HepG2 (cell line): ENCODE results near the gene TUBA4B. TPM values are rescaled to one million over a fixed set of nuclear protein-coding genes. Genes with fewer than 3 reads are reported as not detected.
"Not testable (repeated sequence)": the region's sequence is repeated elsewhere in the genome, so short reads cannot be mapped to it uniquely, and the experiment has no call there.

Experiments used
- ATAC-seq: fragments of 200-7000 bp; cut with Tn5 transposase; 3 replicates; pipeline ENCODE4 v1.9.1; 2020; ENCODE audit warnings: mild to moderate bottlenecking, moderate library complexity
- BruUV-seq: library from RNA; stranded (reverse); fragments of 400-500 nt; replicated peaks from 2 replicates; lab custom pipeline; 2021; lab: Mats Ljungman, UMichigan
- CTCF ChIA-PET: fragments of 300-600 bp; formaldehyde crosslinking; extraction: SDS; loops from one replicate; lab custom pipeline; 2021; ENCODE audit warnings: low total read pairs, inconsistent platforms, low intra/inter-chr PET ratio; lab: Yijun Ruan, JAX
- POLR2A ChIA-PET: fragments of 350-600 bp; sonication (Branson Sonifier 250); formaldehyde crosslinking; loops from one replicate; lab custom pipeline; 2020; ENCODE audit warnings: antibody characterized with exemption, inconsistent platforms; lab: Yijun Ruan, JAX
- DNase-seq: peaks from one replicate; pipeline ENCODE4 v3.0.0-alpha.2; 2015; ENCODE audit warnings: low spot score
- FAIRE-seq: peaks from 3 replicates; lab custom pipeline; 2011; peaks lifted over from hg19 to GRCh38; lab: Jason Lieb, UNC
- H2AFZ ChIP-seq: one replicate; pipeline ENCODE4 v1.6.1; 2011; ENCODE audit warnings: low read length, inconsistent platforms
- H3K27ac ChIP-seq: fragments of 300-600 bp; 3 replicates; pipeline ENCODE4 v1.8.0; 2011; ENCODE audit warnings: mixed run types, mild to moderate bottlenecking, mixed read lengths, low read length, inconsistent platforms; ENCODE audit not compliant: insufficient read depth; ENCODE audit errors: extremely low read length
- H3K27me3 ChIP-seq, 2 experiments: fragments of 200-600 bp in 1 of 2; 2 replicates in 1 of 2; 3 replicates in 1 of 2; pipeline versions ENCODE4 v1.6.0 to v1.8.0; 2011; ENCODE audit warnings: low read length in 2 of 2, mild to moderate bottlenecking in 2 of 2, moderate library complexity in 2 of 2, inconsistent platforms in 1 of 2; ENCODE audit not compliant: insufficient read depth in 2 of 2, control insufficient read depth in 1 of 2
- H3K36me3 ChIP-seq, 2 experiments: fragments of 200-600 bp in 1 of 2; replicated peaks in 1 of 2; 2 replicates in 1 of 2; 3 replicates in 1 of 2; pipeline versions ENCODE4 v1.5.1 to v1.8.0; 2011; ENCODE audit warnings: low read length in 2 of 2, inconsistent platforms in 1 of 2; ENCODE audit not compliant: insufficient read depth in 2 of 2, control insufficient read depth in 1 of 2
- H3K4me1 ChIP-seq: 2 replicates; pipeline ENCODE4 v1.5.1; 2012; ENCODE audit warnings: low read length, inconsistent platforms; ENCODE audit not compliant: insufficient read depth
- H3K4me2 ChIP-seq: 2 replicates; pipeline ENCODE4 v1.6.0; 2011; ENCODE audit warnings: low read depth, low read length, inconsistent platforms
- H3K4me3 ChIP-seq, 3 experiments: fragments of 200-600 bp in 1 of 3; sonication (generic), shearing (Covaris generic) in 1 of 3; replicated peaks in 1 of 3; 2 replicates each; pipeline ENCODE4 v1.5.1; 2011 to 2016; ENCODE audit warnings: low read length in 3 of 3, inconsistent platforms in 2 of 3, low read depth in 2 of 3, mild to moderate bottlenecking in 2 of 3, control low read depth in 1 of 3, mixed read lengths in 1 of 3; ENCODE audit not compliant: insufficient read depth in 1 of 3
- H3K79me2 ChIP-seq: one replicate; pipeline ENCODE4 v1.6.1; 2011; ENCODE audit warnings: low read length, inconsistent platforms; ENCODE audit not compliant: insufficient read depth
- H3K9ac ChIP-seq: 2 replicates; pipeline ENCODE4 v1.6.0; 2011; ENCODE audit warnings: mild to moderate bottlenecking, low read depth, low read length, inconsistent platforms; ENCODE audit not compliant: insufficient read depth
- H3K9me3 ChIP-seq: 2 replicates; pipeline ENCODE4 v1.5.1; 2012; ENCODE audit warnings: mild to moderate bottlenecking, low read length
- H4K20me1 ChIP-seq: 2 replicates; pipeline ENCODE4 v1.6.0; 2011; ENCODE audit warnings: inconsistent platforms, mild to moderate bottlenecking, low read length, moderate library complexity; ENCODE audit not compliant: insufficient read depth
- CC2D1A ChIP-seq: sonication (generic); formaldehyde crosslinking; IDR thresholded peaks from 2 replicates; pipeline ENCODE4 v1.8.1; 2023; ENCODE audit warnings: mild to moderate bottlenecking, missing genetic modification reagents
- HOXA5 ChIP-seq: sonication (generic); formaldehyde crosslinking; IDR thresholded peaks from 2 replicates; pipeline ENCODE4 v1.4.0; 2020; ENCODE audit warnings: missing genetic modification reagents
- NAIF1 ChIP-seq: sonication (generic); formaldehyde crosslinking; IDR thresholded peaks from 2 replicates; pipeline ENCODE4 v1.5.0; 2020; ENCODE audit warnings: mild to moderate bottlenecking, missing genetic modification reagents, borderline replicate concordance
- ZMYM4 ChIP-seq: sonication (generic); formaldehyde crosslinking; IDR thresholded peaks from 2 replicates; pipeline ENCODE4 v1.8.1; 2023; ENCODE audit warnings: mild to moderate bottlenecking, missing genetic modification reagents
- ZNF282 ChIP-seq: fragments of 450-650 bp; IDR thresholded peaks from 2 replicates; pipeline ENCODE4 v1.6.1; 2018; ENCODE audit not compliant: partially characterized antibody
- ZNF616 ChIP-seq: sonication (generic); formaldehyde crosslinking; IDR thresholded peaks from 2 replicates; pipeline ENCODE4 v1.5.0; 2020; ENCODE audit warnings: low read depth, mild to moderate bottlenecking, missing genetic modification reagents
- WGBS: methylation state at CpG from one replicate; pipeline ENCODE4 v1.1.6; 2017; ENCODE audit warnings: low lambda C conversion rate; 5-methylcytosine and 5-hydroxymethylcytosine counted together
- in situ Hi-C: cut with HindIII; loops from 2 replicates; pipeline ENCODE4 v1.10.0; 2017; ENCODE audit warnings: low pct_unique_long_range_greater_than_20kb; ENCODE audit not compliant: extremely low pct_ligation_motif_present
- intact Hi-C: fragments of 100-400 bp; cut with micrococcal nuclease; formaldehyde crosslinking; loops from one replicate; pipeline ENCODE4 v1.10.0; 2022; ENCODE audit not compliant: unreplicated experiment
- polyA plus RNA-seq, 8 experiments: library from polyadenylated mRNA; depleted of rRNA in 3 of 8; stranded (reverse) in 7 of 8; unstranded in 1 of 8; fragments of >200 nt; fragmentation: Illumina TruSeq in 4 of 8; extraction: Trizol in 4 of 8; gene quantifications; 2 replicates each; pipeline versions ENCODE4 v1.2.1 to v1.2.3, GENCODE V29; 2011 to 2016; ENCODE audit warnings: low read depth in 4 of 8, missing spikeins in 1 of 8, mixed read lengths in 1 of 8; ENCODE audit not compliant: insufficient read depth in 1 of 8
- total RNA-seq, 5 experiments: library from RNA; depleted of rRNA; stranded (reverse); fragments of >200 nt; fragmentation: Illumina TruSeq; extraction: Trizol; gene quantifications; 2 replicates each; pipeline ENCODE4 v1.2.3, GENCODE V29; 2016; ENCODE audit warnings: low read depth in 1 of 5
- TF ChIP-seq, protein P1 (sequence below): sonication (generic); formaldehyde crosslinking; IDR thresholded peaks from 2 replicates; pipeline ENCODE4 v1.9.0; 2021; ENCODE audit warnings: missing genetic modification reagents, borderline replicate concordance

The TUBA4B gene
- total and polyA plus RNA-seq, 2 of the 13 experiments (the other 11 are each of a cell fraction or from before 2014, with no cell fraction given) = 0.18 to 0.22 TPM

DNA sequence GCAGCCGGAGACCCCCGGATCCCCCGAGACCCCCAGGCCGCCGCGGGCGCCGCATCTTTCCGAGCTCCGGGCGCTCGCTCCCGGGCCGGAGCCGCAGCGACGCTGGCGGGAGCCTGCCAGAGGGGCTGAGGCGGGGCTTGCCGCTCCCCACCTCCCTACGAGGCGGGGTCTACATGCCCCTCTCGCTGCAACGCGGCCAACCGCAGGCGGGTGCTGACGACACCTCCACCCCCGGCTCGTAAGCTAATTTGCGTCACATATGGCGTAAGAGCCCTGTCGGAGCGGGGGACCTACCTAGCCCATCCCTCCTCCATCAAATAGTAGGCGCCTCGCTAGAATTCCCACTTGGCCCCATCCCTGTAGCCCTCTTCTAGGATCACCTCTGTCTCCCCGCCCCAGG lies 56.2 kb downstream of the TUBA4B start, which contains the start of gene PTPRN (continued):
- TF ChIP-seq, protein P1, sequence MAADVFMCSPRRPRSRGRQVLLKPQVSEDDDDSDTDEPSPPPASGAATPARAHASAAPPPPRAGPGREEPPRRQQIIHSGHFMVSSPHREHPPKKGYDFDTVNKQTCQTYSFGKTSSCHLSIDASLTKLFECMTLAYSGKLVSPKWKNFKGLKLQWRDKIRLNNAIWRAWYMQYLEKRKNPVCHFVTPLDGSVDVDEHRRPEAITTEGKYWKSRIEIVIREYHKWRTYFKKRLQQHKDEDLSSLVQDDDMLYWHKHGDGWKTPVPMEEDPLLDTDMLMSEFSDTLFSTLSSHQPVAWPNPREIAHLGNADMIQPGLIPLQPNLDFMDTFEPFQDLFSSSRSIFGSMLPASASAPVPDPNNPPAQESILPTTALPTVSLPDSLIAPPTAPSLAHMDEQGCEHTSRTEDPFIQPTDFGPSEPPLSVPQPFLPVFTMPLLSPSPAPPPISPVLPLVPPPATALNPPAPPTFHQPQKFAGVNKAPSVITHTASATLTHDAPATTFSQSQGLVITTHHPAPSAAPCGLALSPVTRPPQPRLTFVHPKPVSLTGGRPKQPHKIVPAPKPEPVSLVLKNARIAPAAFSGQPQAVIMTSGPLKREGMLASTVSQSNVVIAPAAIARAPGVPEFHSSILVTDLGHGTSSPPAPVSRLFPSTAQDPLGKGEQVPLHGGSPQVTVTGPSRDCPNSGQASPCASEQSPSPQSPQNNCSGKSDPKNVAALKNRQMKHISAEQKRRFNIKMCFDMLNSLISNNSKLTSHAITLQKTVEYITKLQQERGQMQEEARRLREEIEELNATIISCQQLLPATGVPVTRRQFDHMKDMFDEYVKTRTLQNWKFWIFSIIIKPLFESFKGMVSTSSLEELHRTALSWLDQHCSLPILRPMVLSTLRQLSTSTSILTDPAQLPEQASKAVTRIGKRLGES (CRISPR knock-in tag) = no peak
- TF ChIP-seq NAIF1 (CRISPR knock-in tag) (no peak), ZNF282 (no peak), CC2D1A (CRISPR knock-in tag) (no peak), ZMYM4 (CRISPR knock-in tag) (no peak), HOXA5 (CRISPR knock-in tag) (no peak), ZNF616 (CRISPR knock-in tag) (no peak)

DNA sequence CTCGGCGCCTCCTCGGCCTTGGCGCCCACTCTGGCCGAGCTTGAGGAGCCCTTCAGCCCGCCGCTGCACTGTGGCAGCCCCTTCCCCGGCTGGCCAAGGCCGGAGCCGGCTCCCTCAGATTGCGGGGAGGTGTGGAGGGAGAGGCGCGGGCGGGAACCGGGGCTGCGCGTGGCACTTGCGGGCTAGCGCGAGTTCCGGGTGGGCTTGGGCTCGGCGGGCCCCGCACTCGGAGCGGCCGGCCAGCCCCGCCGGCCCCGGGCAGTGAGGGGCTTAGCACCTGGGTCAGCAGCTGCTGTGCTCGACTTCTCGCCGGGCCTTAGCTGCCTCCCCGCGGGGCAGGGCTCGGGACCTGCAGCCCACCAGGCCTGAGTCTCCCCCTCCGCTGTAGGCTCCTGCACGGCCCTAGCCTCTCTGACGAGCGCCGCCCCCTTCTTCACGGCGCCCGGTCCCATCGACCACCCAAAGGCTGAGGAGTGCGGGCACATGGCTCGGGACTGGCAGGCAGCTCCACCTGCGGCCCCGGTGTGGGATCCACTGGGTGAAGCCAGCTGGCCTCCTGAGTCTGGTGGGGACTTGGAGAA lies 59.7 kb downstream of the TUBA4B start:
- CTCF ChIA-PET, intact Hi-C loops, in situ Hi-C loops: not testable (repeated sequence)

More for the DNA sequence above, 59.7 kb downstream of the TUBA4B start:
- DNase-seq, H3K4me3 ChIP-seq, H3K4me2 ChIP-seq, H4K20me1 ChIP-seq, H3K9me3 ChIP-seq, H3K4me1 ChIP-seq, H3K79me2 ChIP-seq, FAIRE-seq, POLR2A ChIA-PET, H3K9ac ChIP-seq, H3K27ac ChIP-seq, H3K36me3 ChIP-seq, H2AFZ ChIP-seq, BruUV-seq, ATAC-seq: not testable (repeated sequence)
- WGBS = 79% methylated on average over 24 of the region's 49 CpGs
- peaks cover 1 to 25% of the 10 kb centered on the region in 2 experiments; a peak in 3 of 5 replicates for H3K27me3 ChIP-seq
